ENCODE results near the gene ZPR1. TPM values are rescaled to one million over a fixed set of nuclear protein-coding genes. Genes with fewer than 3 reads are reported as not detected.

The ZPR1 gene
- total RNA-seq, 4 donors from 2014 or later: 18.1 to 45.9 (median 39.2) TPM

DNA sequence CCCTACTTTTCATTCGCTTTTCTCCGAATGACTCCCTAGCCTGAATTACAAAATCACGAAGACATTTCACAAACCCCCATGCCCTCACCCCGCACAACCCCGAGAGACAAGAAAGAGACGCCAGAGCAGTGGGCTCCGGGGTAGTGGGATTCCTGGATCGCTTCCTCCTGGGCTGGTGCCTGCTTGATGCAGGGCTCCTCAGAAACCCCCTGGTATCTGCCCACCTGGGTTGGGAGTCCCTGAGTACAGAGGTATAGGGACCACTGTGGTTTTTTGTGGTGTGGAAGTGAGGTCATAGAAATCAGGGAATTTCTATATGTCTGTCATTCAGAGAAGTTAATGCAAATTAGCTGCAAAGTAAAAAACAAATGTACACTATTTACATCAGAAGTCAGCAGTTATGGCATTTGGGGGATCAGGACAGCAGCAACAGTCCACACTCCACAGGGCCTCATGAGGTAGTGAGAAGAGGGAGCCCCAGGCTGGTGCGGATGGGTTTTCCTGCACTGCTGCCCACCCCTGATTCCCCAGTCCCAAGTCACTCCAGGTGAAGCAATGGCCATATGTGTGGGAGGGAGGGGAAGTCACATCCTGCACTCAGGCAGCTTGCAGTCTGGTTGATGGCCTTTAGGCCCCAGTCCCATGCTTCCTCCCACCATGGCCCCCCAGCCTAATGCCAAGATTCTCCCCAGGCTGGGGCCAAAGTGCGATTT is 54.6 kb downstream of the ZPR1 start:
- Histone ChIP-seq H3K4me3 (no peak overlapping the region), H3K36me3 (no peaks in the 10 kb centered on the region), H3K4me1 (peaks cover 0 to 11% (median 0%) of the 10 kb centered on the region in 3 donors), H3K9me3 (no peaks in the 10 kb centered on the region), H3K27ac (no peak overlapping the region), H3K27me3 (peaks cover 35% of the 10 kb centered on the region)
- TF ChIP-seq, protein P1, sequence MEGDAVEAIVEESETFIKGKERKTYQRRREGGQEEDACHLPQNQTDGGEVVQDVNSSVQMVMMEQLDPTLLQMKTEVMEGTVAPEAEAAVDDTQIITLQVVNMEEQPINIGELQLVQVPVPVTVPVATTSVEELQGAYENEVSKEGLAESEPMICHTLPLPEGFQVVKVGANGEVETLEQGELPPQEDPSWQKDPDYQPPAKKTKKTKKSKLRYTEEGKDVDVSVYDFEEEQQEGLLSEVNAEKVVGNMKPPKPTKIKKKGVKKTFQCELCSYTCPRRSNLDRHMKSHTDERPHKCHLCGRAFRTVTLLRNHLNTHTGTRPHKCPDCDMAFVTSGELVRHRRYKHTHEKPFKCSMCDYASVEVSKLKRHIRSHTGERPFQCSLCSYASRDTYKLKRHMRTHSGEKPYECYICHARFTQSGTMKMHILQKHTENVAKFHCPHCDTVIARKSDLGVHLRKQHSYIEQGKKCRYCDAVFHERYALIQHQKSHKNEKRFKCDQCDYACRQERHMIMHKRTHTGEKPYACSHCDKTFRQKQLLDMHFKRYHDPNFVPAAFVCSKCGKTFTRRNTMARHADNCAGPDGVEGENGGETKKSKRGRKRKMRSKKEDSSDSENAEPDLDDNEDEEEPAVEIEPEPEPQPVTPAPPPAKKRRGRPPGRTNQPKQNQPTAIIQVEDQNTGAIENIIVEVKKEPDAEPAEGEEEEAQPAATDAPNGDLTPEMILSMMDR (IDR thresholded peaks at IDR 0.05): no peak
- TF ChIP-seq POLR2AphosphoS5 (IDR thresholded peaks at IDR 0.05): no peak
- TF ChIP-seq POLR2A (IDR thresholded peaks at IDR 0.05): no peak
- TF ChIP-seq EP300 (IDR thresholded peaks at IDR 0.05): no peak
- ATAC-seq: no peak
- 59 to 63% methylated on average over 4 to 9 of the region's 10 CpGs for WGBS, 2 donors (ENCODE audit: low coverage in 1 of 2)

DNA sequence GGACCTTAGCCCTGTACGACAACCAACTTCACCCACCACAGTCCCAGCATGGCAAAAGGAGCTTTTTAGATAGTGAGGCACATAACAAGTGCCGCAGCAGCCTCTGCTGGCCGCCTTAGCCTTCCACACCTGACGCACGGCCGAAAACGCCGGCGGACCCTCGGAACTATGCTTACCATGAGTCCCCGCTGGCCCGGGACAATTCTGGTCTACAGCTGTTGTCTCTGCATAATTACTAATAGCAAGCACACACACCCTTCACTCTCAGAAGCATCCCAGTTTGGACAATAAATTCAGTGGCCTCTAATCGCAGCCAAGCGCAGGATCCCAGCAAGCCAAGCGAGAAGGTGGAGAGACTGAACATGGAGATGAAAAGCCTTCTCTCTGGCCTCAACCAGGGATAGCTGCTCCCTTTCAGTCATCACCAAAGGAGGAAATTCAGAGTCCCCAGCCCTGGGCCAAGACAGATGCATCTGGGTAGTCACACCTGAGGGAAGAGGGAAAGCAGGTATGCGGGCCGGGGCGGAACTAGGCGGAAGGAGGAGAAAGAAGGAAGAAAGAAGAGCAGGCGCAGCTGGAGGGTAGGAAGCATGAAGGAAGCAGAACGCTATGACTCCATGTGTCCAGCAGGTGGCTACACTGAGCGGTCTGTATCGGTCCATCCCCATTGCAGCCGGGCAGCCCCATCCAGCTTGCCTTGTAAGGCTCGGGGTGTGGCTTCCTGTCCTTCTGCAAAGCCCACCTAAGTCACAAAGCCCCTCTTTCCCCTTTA is 55.4 kb downstream of the ZPR1 start:
- no peak overlapping the region for H3K27ac ChIP-seq
- H3K27me3 ChIP-seq: peaks cover 38% of the 10 kb centered on the region
- H3K9me3 ChIP-seq: no peaks in the 10 kb centered on the region
- TF ChIP-seq EP300 (IDR thresholded peaks at IDR 0.05): no peak
- TF ChIP-seq, protein P1 (IDR thresholded peaks at IDR 0.05): peak in 3 of 4 experiments; percentile 44 to 78 (median 67)
- TF ChIP-seq POLR2AphosphoS5 (IDR thresholded peaks at IDR 0.05): no peak
- no peak for TF ChIP-seq POLR2A (IDR thresholded peaks at IDR 0.05)
- WGBS, 2 donors (ENCODE audit: low coverage in 1 of 2): 3 to 16% methylated on average over 6 of the region's 25 CpGs
- H3K36me3 ChIP-seq: no peaks in the 10 kb centered on the region
- peaks cover 0 to 11% (median 0%) of the 10 kb centered on the region in 3 donors for H3K4me1 ChIP-seq
- peak; percentile 54 for ATAC-seq
- H3K4me3 ChIP-seq: no peak overlapping the region

DNA sequence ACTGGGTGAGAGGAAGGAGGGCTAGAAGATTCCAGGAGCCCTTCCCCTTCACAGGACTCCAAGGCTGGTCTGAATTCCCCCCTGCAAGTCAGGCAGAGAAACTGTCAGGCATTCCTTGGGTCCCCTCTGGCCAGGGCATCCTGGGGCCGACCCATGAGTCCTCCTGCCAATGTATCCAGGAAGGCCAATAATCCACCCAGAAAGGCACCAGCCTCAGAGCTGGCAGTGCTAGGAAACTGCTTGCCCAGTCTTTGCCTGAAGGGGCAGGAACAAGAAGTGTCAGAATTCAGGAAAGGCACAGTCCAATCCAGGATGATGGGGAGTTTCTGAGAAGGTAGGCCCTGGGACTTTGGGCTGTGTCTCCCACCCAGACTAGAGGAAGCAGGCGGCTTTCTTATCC is 56.0 kb downstream of the ZPR1 start:
- WGBS, 2 donors (ENCODE audit: low coverage in 1 of 2): no CpG with 5 or more reads among the region's 2 CpGs
- Histone ChIP-seq H3K4me3 (no peak overlapping the region), H3K27me3 (peaks cover 44% of the 10 kb centered on the region), H3K36me3 (no peaks in the 10 kb centered on the region), H3K27ac (no peak overlapping the region), H3K4me1 (peaks cover 0 to 11% (median 0%) of the 10 kb centered on the region in 3 donors), H3K9me3 (no peaks in the 10 kb centered on the region)
- peak; percentile 8 for ATAC-seq
- TF ChIP-seq POLR2AphosphoS5 (IDR thresholded peaks at IDR 0.05) (no peak), EP300 (IDR thresholded peaks at IDR 0.05) (no peak), POLR2A (IDR thresholded peaks at IDR 0.05) (no peak)
- TF ChIP-seq, protein P1 (IDR thresholded peaks at IDR 0.05): no peak

DNA sequence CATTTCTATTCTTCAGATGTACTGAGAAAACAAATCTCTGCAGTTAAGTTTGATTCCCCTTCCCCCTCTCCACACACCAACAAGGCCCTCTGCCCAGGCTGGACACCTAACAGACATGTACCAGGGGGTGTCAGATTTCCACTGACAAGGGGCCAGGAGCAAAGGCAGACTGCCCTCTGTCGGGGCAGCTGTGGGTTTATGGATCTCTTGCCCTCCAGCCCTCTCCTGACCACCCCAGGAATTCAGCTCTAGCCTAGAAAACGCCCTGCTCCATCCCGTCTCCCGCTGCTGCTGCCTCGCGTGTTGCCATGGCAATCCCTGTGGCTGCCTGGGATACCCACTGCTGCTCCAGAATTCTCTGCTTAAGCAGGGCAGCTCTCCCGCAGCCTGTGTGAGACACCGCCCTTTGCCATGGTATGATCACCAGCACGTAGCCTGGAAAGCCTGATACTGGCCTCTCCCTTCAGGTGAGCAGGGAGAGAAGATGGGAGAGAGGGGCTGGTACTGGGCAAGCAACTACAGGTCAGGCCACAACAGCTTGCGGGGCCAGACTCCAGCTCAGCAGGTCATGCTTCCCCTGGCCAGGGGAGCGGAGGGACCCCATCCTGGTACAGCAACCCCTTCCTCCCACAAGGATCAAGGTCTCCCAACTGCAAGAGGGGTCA is 56.6 kb downstream of the ZPR1 start:
- Histone ChIP-seq H3K27ac (no peak overlapping the region), H3K9me3 (no peaks in the 10 kb centered on the region), H3K4me3 (no peak overlapping the region), H3K36me3 (no peaks in the 10 kb centered on the region), H3K4me1 (peaks cover 0 to 11% (median 0%) of the 10 kb centered on the region in 3 donors), H3K27me3 (peaks cover 48% of the 10 kb centered on the region)
- peak; percentile 13 for ATAC-seq
- TF ChIP-seq EP300 (IDR thresholded peaks at IDR 0.05) (no peak), POLR2A (IDR thresholded peaks at IDR 0.05) (no peak), POLR2AphosphoS5 (IDR thresholded peaks at IDR 0.05) (no peak)
- TF ChIP-seq, protein P1 (IDR thresholded peaks at IDR 0.05): no peak
- WGBS, 2 donors (ENCODE audit: low coverage in 1 of 2): 60 to 79% methylated on average over 4 to 6 of the region's 11 CpGs
